Measurements from ENCODE around the gene KCNAB2.
"Not testable (repeated sequence)": the region's sequence is repeated elsewhere in the genome, so short reads cannot be mapped to it uniquely, and the experiment has no call there.

KCNAB2 gene

GRCh38 chr1:6054596-6054995 lies 8.9 kb downstream of the KCNAB2 start:
- DNase-seq (ENCODE audit: low read depth): no peak
- TF ChIP-seq, protein P1, sequence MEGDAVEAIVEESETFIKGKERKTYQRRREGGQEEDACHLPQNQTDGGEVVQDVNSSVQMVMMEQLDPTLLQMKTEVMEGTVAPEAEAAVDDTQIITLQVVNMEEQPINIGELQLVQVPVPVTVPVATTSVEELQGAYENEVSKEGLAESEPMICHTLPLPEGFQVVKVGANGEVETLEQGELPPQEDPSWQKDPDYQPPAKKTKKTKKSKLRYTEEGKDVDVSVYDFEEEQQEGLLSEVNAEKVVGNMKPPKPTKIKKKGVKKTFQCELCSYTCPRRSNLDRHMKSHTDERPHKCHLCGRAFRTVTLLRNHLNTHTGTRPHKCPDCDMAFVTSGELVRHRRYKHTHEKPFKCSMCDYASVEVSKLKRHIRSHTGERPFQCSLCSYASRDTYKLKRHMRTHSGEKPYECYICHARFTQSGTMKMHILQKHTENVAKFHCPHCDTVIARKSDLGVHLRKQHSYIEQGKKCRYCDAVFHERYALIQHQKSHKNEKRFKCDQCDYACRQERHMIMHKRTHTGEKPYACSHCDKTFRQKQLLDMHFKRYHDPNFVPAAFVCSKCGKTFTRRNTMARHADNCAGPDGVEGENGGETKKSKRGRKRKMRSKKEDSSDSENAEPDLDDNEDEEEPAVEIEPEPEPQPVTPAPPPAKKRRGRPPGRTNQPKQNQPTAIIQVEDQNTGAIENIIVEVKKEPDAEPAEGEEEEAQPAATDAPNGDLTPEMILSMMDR (IDR thresholded peaks at IDR 0.05; ENCODE audit: insufficient read depth, low read depth, low read length, missing control alignments): no peak
- no peak overlapping the region for H3K4me3 ChIP-seq (ENCODE audit: low read depth, low read length)

DNA sequence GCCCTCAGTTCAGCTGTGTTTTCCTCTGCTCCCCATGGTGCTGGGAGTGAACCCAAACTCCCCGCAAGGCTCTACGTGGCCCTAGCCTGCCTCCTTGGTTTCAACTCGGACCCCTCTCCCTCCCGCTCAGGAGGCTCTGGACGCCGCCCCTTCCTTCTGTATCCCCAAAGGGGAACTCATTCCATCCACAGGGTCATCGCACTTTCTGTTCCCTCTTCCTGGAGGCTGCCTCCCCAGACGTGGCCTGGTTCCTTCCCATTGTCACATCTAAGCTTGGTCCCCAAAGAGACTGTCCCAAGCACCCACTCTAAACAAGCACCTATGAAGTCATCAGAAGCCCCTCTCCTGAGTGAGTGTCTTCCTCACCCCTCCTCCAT lies 10.9 kb downstream of the KCNAB2 start:
- no peak overlapping the region for H3K4me3 ChIP-seq (ENCODE audit: low read depth, low read length)
- DNase-seq (ENCODE audit: low read depth): no peak
- TF ChIP-seq, protein P1 (IDR thresholded peaks at IDR 0.05; ENCODE audit: insufficient read depth, low read depth, low read length, missing control alignments): no peak

DNA sequence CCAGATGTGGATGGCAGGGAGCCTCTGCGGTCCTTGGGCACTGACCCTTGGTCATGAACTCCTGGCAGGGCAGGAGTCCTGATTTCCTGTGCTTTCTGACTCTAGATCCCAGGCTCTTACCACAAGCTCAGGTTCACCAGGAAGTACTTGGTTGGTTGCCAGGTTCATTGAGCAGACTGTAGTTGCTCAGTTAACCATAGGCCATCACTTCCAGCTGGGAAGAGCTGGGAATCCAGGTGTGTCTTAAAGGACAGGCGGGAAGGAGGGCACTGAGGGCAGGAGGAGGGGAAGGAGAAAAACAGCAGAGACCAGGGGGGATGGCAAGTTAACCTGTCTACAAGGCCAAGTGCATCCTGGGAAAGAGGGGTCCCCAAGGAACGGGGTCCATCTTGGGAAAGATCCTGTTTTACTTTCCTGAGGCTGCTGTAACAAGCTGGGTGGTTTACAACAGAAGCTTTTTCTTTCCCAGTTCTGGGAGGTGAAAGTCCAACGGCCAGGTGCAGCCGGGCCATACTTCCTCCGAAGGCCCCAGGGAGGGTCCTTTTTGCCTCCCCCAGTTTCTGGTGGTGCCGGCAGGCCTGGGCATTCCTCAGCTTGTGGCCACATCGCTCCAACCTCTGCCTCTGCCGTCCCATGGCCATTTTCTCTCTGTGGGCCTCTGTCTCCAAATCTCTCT lies 11.6 kb downstream of the KCNAB2 start:
- H3K4me3 ChIP-seq (ENCODE audit: low read depth, low read length): no peak overlapping the region
- no peak for DNase-seq (ENCODE audit: low read depth)
- TF ChIP-seq, protein P1 (IDR thresholded peaks at IDR 0.05; ENCODE audit: insufficient read depth, low read depth, low read length, missing control alignments): no peak

DNA sequence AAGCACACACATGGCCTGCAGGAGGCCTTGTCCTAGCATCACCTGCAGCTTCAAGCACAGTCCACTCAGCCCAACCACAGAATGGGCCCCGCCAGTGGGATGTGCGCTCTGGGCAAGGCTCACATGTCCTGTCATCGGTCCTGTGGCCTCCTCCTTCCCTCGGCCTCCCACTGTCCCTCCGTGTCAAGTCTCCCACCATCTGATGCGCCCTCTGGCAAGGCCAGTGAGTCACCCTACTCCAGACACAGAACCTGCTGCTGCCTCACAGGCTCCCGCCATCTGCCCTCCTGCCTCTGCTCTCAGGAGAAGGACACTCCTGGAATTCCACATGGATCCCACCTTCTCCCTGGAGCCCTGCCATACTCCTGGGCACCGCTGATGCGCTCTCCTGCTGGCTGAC lies 14.2 kb downstream of the KCNAB2 start:
- H3K4me3 ChIP-seq (ENCODE audit: low read depth, low read length): no peak overlapping the region
- no peak for DNase-seq (ENCODE audit: low read depth)
- TF ChIP-seq, protein P1 (IDR thresholded peaks at IDR 0.05; ENCODE audit: insufficient read depth, low read depth, low read length, missing control alignments): no peak

DNA sequence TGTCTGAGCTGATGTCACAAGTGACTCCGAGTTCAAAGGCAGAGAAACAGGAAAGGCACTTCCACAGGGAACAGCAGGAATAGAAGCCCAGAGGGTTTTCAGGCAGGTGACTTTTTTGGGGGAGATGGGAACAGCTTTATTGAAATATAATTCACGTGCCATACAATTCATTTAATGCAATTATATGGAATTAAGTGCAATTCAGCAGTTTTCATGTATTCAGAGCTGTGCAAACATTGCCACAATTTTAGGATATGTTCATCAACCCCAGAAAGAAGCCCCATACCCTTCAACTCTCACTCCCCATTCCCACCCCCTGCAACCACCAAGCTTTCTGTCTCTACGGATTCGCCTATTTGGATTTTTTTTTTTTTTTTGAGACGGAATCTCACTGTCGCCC lies 17.0 kb downstream of the KCNAB2 start:
- DNase-seq (ENCODE audit: low read depth): no peak
- TF ChIP-seq, protein P1 (IDR thresholded peaks at IDR 0.05; ENCODE audit: insufficient read depth, low read depth, low read length, missing control alignments): no peak

DNA sequence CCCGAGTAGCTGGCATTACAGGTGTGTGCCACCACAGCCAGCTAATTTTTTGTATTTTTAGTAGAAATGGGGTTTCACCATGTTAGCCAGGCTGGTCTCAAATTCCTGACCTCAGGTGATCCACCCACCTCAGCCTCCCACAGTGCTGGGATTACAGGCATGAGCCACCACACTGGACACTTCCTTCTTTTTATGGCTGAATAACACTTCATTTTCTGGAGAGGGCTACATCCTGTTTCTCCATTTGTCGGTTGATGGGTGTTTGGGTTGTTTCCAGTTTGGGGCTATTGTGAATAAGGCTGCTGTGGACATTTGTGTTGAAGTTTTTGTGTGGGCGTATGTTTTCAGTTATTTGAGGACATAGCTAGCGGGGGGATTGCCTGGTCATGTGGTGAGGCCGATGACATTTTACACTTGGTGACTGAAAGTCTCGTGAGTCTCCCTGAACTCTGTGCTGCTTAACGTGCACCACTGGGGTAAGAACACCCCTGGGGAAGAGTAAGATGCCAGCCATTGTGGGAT lies 17.9 kb downstream of the KCNAB2 start:
- not testable (repeated sequence) for H3K4me3 ChIP-seq (ENCODE audit: low read depth, low read length); DNase-seq (ENCODE audit: low read depth)

More for the DNA sequence above, 17.0 kb downstream of the KCNAB2 start:
- H3K4me3 ChIP-seq (ENCODE audit: low read depth, low read length): no peak overlapping the region

DNA sequence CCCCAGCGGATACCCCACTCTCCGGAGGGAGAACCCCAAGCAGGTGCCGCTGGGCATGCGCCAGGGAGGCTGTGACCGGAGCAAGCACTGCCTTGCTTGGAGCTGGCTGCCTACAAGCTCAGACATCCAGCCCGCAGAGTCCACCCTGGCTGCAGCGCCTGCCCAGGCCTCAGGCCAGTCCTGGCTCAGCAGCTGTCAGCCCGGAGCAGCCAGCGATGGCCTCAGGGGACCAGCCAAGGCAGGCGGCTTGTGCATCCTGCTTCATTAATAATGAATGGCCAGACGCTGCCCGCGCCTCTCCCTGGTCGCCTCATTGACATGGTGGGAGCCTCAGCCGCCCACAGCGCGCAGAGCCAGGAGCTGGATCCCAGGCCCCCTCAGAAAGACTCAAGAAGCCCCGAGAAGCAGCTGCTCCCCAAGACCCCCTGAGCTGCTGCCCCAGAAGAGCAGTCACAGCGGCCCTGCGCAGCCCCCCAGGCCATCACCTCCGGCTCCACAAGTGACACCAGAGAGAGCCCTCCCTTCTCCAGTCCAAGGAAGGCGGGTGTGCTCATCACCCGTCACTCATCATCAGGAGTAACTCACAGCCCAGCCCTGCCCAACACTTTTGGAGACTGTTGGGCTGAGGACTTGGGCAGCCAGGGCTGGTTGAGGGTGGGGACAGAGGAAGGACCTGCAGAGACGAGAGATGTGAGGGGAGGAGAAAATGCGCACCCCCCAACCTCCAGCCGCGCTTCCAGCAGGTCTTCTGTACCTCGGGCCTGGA lies 19.6 kb downstream of the KCNAB2 start:
- TF ChIP-seq, protein P1 (IDR thresholded peaks at IDR 0.05; ENCODE audit: insufficient read depth, low read depth, low read length, missing control alignments): no peak
- no peak overlapping the region for H3K4me3 ChIP-seq (ENCODE audit: low read depth, low read length)
- no peak for DNase-seq (ENCODE audit: low read depth)
